Measurements from ENCODE around the gene GFER. TPM values are rescaled to one million over a fixed set of nuclear protein-coding genes. Genes with fewer than 3 reads are reported as not detected.
"Not testable (repeated sequence)": the region's sequence is repeated elsewhere in the genome, so short reads cannot be mapped to it uniquely, and the experiment has no call there.

Gene GFER
- total RNA-seq, 1 donor from 2014 or later = 32.7 TPM

GRCh38 chr16:2022723-2023091 is 38.7 kb downstream of the GFER start:
- intact Hi-C loops (cut with micrococcal nuclease) = loop anchor here (1.0 to 10.0 kb wide), 8 partner anchors 13 to 402 kb away; partner anchors contain the start of genes CCNF, ECI1, NTHL1 and TRAF7

DNA sequence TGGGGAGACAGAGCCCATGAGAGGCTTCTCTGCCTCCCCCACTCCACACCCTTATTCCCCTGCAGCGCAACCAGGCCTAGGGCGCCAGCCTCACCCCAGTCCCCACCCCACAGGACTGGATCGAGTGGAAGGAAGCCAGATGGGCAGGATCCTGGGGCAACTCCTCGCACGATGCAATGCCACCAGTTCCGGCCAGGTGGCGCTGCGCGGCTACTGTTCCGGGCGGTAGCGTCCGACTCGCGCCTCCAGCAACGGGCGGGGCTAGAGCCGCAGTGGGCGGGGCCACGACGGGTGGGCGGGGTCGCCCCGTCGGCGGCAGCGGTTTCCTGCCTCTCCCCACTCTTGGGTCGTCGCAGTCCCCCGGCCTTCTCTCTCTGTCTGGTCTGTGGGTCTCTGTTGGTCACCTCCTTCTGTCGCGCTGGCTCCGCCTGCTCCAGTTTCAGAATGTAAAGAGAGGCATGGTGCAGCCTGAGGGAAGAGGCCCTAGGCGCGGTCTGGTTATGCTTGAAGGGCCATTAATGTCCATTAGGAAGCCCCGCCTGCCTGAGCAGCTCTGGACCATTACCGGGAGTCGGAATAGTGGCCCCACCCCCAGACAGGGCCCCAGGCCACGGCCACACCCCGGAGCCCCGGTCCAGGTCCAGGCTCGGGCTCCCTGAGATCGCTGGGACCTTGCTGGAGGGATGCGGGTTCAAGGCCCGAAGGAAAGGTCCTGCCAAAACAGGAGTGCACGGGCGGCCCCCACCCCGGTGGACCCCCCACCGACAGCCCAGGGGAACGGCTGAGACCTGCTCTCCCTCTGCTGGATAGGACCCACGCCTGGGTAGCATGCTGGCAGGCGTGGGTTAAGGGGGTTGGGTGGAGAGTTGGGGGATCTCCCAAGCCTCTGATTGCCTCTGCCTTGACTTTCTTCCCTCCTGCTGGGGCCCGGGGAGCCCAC is 39.4 kb downstream of the GFER start:
- intact Hi-C loops (cut with micrococcal nuclease) = loop anchor here (1.0 to 10.0 kb wide), 8 partner anchors 14 to 401 kb away; partner anchors contain the start of genes CCNF, ECI1, NTHL1 and TRAF7

- intact Hi-C loops (cut with micrococcal nuclease) = loop anchor here (5.0 to 10.0 kb wide), 2 partner anchors 228 to 401 kb away; partner anchors contain the start of genes CCNF and ECI1
Observed at GRCh38 chr16:2024032-2024420, 40.0 kb downstream of the GFER start.

DNA sequence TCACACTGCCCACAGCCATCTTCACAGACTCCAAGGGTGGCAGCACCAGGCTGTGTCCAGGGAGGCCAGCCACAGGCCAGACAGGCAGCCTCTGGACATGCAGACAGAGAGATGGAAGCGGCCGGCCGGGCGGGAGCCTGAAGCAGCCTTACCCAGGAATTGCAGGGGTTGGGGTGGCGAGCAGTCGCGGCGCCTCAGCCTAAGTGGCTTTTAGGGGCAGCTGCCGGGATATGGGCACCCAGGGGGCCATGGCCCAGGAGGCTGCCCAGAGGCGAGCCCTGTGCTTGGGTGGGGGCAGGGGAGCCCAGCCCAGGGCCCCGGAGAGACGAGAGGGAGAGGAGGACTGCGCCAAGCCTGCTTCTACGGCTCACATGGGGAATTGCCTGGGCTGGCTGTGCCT is 41.3 kb downstream of the GFER start:
- intact Hi-C loops (cut with micrococcal nuclease) = loop anchor here (10.0 kb wide), 1 partner anchor 400 kb away; the partner anchor contains the start of gene CCNF

DNA sequence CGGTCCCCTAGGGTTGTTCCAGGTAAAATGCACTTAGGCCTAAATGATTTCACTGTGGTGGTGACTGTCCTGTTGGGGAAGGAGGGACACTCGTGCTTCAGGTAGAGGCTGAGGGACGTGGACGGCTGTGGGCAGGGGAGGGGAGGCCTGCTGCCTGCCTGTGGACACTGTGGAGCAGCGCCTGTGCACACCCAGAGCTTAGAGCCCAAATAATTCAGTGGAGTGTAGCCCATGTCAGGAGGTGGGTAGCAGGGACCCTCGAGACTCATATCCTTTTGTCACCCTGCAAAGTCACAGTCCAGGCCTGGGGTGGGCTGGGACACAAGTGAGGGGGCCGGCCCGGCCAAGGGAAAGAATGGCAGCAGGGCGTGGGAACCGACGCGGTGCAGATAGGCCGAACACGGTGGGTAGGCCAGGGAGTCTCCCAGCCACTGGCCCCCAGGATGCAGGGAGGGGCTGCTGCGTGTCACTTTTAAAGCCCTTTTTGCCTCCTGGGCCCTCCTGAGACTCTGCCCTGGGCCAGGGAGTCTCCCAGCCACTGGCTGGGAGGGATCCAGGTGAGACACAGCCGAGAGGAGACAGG is 42.0 kb downstream of the GFER start:
- intact Hi-C loops (cut with micrococcal nuclease) = loop anchor here (10.0 kb wide), 1 partner anchor 399 kb away; the partner anchor contains the start of gene CCNF

DNA sequence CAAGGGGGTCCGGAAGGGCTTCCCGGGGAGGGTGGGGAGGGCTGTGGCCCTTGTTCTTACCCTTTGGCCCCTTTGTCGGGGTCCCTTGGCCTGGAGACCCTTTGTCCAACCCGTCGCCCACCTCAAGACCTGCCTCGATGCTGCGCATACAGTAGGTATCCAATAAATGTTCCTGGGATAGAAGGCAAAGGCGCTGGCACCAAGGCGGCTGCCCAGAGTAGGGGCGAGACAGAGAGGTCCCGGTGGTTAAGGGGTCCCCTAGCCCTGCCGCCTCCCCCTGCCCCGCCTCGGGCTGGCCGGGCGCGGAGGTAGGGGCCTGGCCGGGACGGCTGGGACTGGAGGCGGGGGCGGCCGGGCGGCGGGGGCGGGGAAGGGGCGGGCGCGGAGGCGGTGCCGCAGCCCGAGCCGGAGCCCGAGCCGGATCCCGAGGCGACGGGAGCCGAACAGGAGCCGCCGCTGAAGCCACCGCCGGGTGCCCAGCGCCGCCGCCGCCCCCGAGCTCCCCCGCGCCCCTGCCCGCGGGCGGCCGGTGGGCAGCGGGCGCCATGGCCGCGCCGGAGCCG is 42.5 kb downstream of the GFER start, which contains the start of gene NHERF2:
Gene NHERF2, plus strand, starts transcription at position 442 of the 563 bp plus-strand sequence. Its CDS starts 104 bp downstream, at position 546.
- intact Hi-C loops (cut with micrococcal nuclease) = loop anchor here (10.0 kb wide), 1 partner anchor 398 kb away; the partner anchor contains the start of gene CCNF

GRCh38 chr16:2027024-2028010 is 43.3 kb downstream of the GFER start:
- intact Hi-C loops (cut with micrococcal nuclease) = loop anchor here (10.0 kb wide), 1 partner anchor 397 kb away; the partner anchor contains the start of gene CCNF

DNA sequence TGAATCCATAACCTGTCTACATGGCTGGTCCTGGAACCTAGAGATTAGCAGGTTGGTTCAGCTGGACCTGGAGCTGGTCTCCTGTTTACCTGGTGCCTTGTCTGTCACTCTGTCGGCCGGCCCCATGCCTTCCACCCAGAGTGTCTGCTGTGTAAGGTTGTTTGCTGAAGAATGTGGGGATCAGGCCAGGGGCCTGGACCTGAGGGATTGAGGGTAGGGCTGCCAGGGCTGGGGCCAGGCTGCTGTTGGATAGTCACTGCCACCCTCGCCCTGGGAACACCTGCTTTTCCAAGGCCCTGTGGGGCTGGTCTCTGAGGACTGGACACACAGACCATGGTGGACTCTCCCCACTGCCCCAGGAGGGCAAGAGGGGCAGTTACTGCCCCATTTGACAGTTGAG is 44.2 kb downstream of the GFER start:
- intact Hi-C loops (cut with micrococcal nuclease) = loop anchor here (10.0 kb wide), 1 partner anchor 397 kb away; the partner anchor contains the start of gene CCNF

DNA sequence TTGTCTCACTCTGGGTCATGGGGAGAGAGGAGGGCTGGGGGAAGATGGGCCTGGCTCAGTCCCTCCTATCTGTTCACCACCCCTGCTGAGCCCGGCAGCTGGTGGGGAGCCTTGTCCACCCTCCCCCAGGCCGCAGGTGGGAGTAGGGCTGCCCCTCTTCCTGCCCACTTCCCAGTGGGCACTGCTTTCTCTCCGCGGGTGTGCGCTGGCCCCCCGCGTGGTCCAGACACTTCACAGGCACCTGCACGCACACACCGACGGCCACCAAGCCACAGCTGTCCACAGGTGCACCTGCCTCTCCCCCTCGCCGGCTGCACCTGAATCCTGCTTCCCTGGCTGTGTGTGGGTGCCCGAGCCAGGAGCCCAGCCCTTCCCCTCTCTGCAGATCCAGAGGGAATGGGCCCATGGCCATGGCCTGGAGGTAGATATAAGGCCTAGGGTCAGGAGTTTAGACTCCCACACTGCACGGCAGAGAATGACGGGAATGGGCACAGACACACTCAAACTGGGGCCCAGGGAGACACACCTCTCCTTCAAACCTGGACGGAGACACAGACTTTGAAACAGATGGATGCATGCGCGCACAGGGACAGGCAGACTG is 44.7 kb downstream of the GFER start:
- intact Hi-C loops (cut with micrococcal nuclease) = loop anchor here (10.0 kb wide), 1 partner anchor 396 kb away; the partner anchor contains the start of gene CCNF

DNA sequence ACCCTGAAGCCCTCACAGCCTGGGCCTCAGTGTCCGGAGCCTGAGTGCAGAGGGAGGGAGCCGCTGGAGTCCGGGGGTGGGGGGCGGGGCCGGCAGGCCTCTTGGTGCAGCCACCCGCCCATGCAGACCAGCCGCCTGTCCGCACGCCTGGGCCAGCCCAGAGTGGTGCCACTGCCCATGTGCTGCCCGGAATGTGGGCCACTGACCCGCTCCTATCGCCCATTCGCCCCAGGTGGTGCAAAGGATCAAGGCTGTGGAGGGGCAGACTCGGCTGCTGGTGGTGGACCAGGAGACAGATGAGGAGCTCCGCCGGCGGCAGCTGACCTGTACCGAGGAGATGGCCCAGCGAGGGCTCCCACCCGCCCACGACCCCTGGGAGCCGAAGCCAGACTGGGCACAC is 45.4 kb downstream of the GFER start:
- intact Hi-C loops (cut with micrococcal nuclease) = loop anchor here (10.0 kb wide), 1 partner anchor 395 kb away; the partner anchor contains the start of gene CCNF

DNA sequence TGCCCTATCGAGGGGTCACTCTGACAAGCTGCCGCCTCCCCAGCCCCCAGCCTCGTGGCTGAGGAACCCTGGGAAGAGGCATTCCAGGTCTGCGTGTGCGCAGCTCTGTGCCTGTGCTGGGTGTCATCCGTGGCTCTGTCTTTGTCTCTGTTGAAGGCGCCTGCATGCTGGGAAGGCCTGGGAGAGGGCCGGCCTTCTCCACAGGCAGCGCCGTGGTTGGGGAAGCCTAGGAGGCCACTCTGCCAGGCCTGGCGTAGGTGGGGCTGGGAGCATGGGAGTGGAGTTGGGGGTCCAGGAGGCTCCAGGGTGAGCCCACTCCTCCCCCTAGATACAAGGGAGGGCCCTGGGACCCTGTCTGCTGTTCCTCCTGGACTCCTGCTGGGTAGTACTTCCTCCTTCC is 46.0 kb downstream of the GFER start:
- intact Hi-C loops (cut with micrococcal nuclease) = no loop called here

DNA sequence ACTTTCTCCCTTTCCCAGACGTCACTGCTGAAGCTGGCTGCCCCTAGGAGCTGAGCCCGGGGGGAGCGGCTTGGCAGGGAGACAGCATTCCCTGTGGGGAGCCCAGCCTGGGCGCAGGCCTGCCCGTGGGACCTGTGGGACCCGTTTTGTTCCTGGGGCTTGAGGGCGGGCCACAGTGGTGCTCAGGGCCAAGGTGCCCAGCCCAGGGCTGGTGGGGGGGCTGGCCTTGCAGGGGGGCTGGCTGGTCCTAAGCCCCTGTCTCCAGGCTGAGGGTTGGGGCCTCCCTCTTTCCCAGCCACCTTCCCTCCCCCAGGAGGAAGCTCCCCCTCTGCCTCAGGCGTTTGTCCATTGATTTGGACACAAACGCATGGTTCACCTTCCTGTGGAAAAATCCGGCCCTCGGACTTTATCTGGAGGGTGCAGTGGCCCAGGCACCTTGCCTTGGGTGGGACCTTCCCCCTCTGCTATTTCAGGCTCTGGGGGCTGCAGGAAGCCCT is 47.1 kb downstream of the GFER start:
- intact Hi-C loops (cut with micrococcal nuclease) = no loop called here

- intact Hi-C loops (cut with micrococcal nuclease) = no loop called here
Observed at GRCh38 chr16:2032285-2033056, 48.5 kb downstream of the GFER start.

DNA sequence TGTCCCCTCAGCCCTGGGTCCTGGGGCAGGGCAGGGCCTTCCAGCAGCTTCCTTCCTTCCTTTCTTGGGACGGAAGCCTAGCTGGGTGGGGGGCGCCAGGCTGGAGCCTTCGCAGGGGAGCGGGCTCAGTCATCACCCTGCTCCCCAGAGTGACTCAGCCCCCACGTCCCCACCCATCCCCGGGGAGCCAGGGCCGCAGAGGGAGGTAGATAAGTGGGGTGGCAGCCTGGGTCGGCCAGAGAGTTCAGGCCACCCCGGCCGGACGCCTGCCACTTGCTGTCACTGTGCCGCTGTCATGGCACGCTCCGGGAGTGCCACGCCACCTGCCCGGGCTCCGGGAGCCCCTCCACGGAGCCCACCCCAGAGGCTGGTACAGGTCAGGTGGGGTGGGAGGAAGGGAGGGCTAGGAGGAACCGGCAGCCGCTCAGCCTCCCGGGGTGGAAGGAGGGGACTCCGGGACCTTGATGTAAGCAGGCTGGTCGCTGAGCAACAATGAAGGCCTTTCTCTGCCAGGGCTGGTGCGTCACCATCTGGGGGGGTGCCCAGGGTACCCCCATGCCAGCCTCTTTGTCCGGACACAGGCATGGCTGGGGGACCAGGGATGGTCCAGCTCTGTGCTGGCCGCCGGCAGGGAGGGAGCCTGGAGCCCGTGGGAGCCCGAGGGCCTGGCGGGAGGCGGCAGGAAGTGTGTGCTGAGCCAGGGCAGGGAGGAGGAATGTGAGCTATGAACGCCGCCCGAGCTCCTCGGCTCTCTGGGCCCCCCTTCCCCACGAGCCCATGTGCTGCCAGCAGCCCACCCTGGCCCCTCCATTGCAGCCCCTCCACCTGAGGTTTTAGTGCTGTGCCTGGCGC is 49.3 kb downstream of the GFER start:
- intact Hi-C loops (cut with micrococcal nuclease) = no loop called here

- intact Hi-C loops (cut with micrococcal nuclease) = not testable (repeated sequence)
Observed at GRCh38 chr16:2033909-2034695, 50.1 kb downstream of the GFER start.

GRCh38 chr16:2034696-2035430 is 50.9 kb downstream of the GFER start:
- intact Hi-C loops (cut with micrococcal nuclease) = no loop called here

All from T-helper 1 cell treated with Interleukin-12 subunit alpha and Interleukin-12 subunit beta and Interleukin-4 antibody, amounts not matched to agents 30 ng/mL and 1 ng/mL, for 36 hours (primary cell).